Fibroblast of the aortic adventitia (primary cell): ENCODE measurements around the gene CASP6. TPM values are rescaled to one million over a fixed set of nuclear protein-coding genes. Genes with fewer than 3 reads are reported as not detected.
A peak's percentile ranks its signal among the peaks of the same experiment; 100 is the strongest.

ENCODE experiments used
- DNase-seq: peaks from one replicate; pipeline ENCODE4 v3.0.0-alpha.2; 2010; ENCODE audit warnings: low read depth
- H3K4me3 ChIP-seq: 2 replicates; pipeline ENCODE4 v1.5.1; 2011; ENCODE audit warnings: low read depth, mild to moderate bottlenecking, control low read depth, low read length, moderate library complexity
- total RNA-seq: library from RNA; depleted of rRNA; stranded (reverse); fragments of >200 nt; gene quantifications from 2 replicates; pipeline ENCODE4 v1.2.3, GENCODE V29; 2012; ENCODE audit warnings: low replicate concordance
- TF ChIP-seq, protein P1 (sequence below): IDR thresholded peaks from 2 replicates; pipeline ENCODE4 v1.5.1; 2011; ENCODE audit warnings: mild to moderate bottlenecking, low read length, control low read depth, inconsistent platforms; ENCODE audit not compliant: insufficient read depth

The CASP6 gene
- total RNA-seq, 1 donor, result 20.4 TPM

- TF ChIP-seq, protein P1, sequence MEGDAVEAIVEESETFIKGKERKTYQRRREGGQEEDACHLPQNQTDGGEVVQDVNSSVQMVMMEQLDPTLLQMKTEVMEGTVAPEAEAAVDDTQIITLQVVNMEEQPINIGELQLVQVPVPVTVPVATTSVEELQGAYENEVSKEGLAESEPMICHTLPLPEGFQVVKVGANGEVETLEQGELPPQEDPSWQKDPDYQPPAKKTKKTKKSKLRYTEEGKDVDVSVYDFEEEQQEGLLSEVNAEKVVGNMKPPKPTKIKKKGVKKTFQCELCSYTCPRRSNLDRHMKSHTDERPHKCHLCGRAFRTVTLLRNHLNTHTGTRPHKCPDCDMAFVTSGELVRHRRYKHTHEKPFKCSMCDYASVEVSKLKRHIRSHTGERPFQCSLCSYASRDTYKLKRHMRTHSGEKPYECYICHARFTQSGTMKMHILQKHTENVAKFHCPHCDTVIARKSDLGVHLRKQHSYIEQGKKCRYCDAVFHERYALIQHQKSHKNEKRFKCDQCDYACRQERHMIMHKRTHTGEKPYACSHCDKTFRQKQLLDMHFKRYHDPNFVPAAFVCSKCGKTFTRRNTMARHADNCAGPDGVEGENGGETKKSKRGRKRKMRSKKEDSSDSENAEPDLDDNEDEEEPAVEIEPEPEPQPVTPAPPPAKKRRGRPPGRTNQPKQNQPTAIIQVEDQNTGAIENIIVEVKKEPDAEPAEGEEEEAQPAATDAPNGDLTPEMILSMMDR, result no peak
- no peak for DNase-seq
- H3K4me3 ChIP-seq, result no peak overlapping the region
Observed at GRCh38 chr4:109657854-109658418, 45.3 kb downstream of the CASP6 start.

DNA sequence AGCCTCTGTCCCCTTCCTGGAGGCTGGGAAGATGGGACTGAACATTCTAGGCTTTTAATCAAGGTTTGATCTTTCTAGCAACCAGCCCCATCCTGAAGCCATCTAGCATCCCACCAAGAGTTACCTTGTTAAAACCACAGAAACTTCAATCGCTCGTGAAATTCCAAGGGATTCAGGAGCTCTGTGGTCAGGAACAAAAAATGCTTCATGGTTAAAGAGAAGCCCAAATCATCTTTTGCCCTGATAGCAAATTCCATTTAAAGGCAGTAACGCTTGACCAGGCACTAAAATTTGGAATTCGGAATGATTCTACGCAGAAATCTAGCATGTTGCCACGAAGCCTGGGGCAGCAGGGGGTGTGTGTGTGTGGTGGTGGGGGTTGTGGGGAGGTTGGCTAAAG lies 47.8 kb downstream of the CASP6 start:
- TF ChIP-seq, protein P1, result no peak
- no peak for DNase-seq
- no peak overlapping the region for H3K4me3 ChIP-seq

DNA sequence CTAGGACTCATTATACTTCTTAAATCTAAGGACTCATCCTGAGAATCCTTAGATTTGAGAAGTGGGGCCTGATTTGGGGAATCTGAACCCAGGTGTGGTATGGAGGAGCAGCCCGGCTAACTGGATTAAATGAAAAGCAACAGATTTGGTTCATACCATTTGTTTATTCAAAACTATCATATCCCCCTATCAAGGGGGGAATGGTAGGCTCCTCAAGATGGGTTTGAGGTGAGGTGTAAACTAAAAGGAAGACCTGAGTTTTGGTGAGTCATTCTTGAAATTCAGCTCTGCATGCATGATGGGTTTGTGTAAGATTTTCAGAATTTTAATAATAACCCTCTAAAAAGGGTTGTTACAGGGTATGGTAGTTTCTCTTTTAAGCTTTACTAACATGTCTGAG lies 53.4 kb downstream of the CASP6 start:
- TF ChIP-seq, protein P1, result no peak
- no peak for DNase-seq
- no peak overlapping the region for H3K4me3 ChIP-seq

DNA sequence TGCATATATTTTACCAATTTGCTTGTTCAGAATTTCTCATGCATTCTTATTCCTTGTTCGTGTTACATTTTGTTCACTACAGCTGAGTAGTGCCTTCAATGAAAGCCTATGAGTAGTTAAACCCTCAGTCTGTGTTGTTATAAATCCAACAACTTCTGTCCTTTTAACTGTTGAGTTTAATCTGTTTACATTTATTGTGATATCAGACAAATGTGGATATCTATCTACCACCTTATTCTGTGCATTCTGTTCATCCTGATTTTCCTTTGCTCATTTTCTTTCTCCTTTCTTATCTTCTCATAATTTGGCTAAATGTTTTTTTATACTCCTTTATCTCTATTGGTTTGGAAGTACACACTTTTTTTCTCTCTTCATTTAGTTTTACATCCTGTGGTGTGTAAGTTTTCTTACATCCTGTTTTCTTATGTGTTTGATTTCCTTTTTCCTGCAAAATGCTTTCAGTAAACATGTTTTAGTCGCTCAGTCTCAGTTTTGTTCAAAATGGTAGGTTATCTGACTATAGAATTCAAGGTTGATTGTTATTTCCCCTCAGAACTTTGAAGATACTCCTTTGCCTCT lies 54.2 kb downstream of the CASP6 start:
- TF ChIP-seq, protein P1, result no peak
- DNase-seq, result no peak
- H3K4me3 ChIP-seq, result no peak overlapping the region

GRCh38 chr4:109648266-109648996 lies 54.8 kb downstream of the CASP6 start:
- TF ChIP-seq, protein P1, result no peak
- DNase-seq, result peak; percentile 9
- H3K4me3 ChIP-seq, result no peak overlapping the region

GRCh38 chr4:109645874-109646710 lies 57.2 kb downstream of the CASP6 start:
- TF ChIP-seq, protein P1, result no peak
- DNase-seq, result no peak
- no peak overlapping the region for H3K4me3 ChIP-seq
